ENCODE data around the gene SPOCK3.

GRCh38 chr4:166700592-166700991, 533.7 kb downstream of the SPOCK3 start:
- TF ChIP-seq CTCF (IDR thresholded peaks at IDR 0.05) (no peak), POLR2A (IDR thresholded peaks at IDR 0.05) (no peak)
